Neural cell (in vitro differentiated cells): ENCODE measurements around the gene TSC22D3.

ENCODE experiments used
- CTCF ChIP-seq: fragments of 450-650 bp; IDR thresholded peaks from 2 replicates; pipeline ENCODE4 v1.5.1; 2014; ENCODE audit warnings: antibody characterized with exemption, mild to moderate bottlenecking, moderate library complexity; ENCODE audit not compliant: poor library complexity, severe bottlenecking
- EP300 ChIP-seq: fragments of 450-650 bp; conservative IDR thresholded peaks from 2 replicates; pipeline ENCODE4 v1.6.1; 2014; ENCODE audit warnings: antibody characterized with exemption, mild to moderate bottlenecking, moderate library complexity; ENCODE audit not compliant: poor library complexity, severe bottlenecking
- EZH2 ChIP-seq: fragments of 200-600, 300-800 bp; shearing (Covaris generic), sonication (generic); IDR thresholded peaks from 2 replicates; pipeline ENCODE4 v1.6.1; 2014; ENCODE audit warnings: antibody characterized with exemption, low read length, borderline replicate concordance, mild to moderate bottlenecking; ENCODE audit not compliant: insufficient read depth, poor library complexity, severe bottlenecking
- MXI1 ChIP-seq: fragments of 450-650 bp; conservative IDR thresholded peaks from 2 replicates; pipeline ENCODE4 v1.6.1; 2014; ENCODE audit warnings: antibody characterized with exemption, mild to moderate bottlenecking; ENCODE audit not compliant: poor library complexity, severe bottlenecking
- POLR2AphosphoS5 ChIP-seq: IDR thresholded peaks from 2 replicates; pipeline ENCODE4 v1.6.1; 2012
- TAF1 ChIP-seq: IDR thresholded peaks from 2 replicates; pipeline ENCODE4 v1.6.1; 2012; ENCODE audit warnings: low read depth
- TF ChIP-seq, protein P1 (sequence below): IDR thresholded peaks from 2 replicates; pipeline ENCODE4 v1.6.1; 2012; ENCODE audit warnings: borderline replicate concordance

- no peak for TF ChIP-seq TAF1
- no peak for TF ChIP-seq CTCF
- no peak for TF ChIP-seq POLR2AphosphoS5
- TF ChIP-seq, protein P1, sequence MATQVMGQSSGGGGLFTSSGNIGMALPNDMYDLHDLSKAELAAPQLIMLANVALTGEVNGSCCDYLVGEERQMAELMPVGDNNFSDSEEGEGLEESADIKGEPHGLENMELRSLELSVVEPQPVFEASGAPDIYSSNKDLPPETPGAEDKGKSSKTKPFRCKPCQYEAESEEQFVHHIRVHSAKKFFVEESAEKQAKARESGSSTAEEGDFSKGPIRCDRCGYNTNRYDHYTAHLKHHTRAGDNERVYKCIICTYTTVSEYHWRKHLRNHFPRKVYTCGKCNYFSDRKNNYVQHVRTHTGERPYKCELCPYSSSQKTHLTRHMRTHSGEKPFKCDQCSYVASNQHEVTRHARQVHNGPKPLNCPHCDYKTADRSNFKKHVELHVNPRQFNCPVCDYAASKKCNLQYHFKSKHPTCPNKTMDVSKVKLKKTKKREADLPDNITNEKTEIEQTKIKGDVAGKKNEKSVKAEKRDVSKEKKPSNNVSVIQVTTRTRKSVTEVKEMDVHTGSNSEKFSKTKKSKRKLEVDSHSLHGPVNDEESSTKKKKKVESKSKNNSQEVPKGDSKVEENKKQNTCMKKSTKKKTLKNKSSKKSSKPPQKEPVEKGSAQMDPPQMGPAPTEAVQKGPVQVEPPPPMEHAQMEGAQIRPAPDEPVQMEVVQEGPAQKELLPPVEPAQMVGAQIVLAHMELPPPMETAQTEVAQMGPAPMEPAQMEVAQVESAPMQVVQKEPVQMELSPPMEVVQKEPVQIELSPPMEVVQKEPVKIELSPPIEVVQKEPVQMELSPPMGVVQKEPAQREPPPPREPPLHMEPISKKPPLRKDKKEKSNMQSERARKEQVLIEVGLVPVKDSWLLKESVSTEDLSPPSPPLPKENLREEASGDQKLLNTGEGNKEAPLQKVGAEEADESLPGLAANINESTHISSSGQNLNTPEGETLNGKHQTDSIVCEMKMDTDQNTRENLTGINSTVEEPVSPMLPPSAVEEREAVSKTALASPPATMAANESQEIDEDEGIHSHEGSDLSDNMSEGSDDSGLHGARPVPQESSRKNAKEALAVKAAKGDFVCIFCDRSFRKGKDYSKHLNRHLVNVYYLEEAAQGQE: no peak
- TF ChIP-seq MXI1: no peak
- no peak for TF ChIP-seq EZH2
- no peak for TF ChIP-seq EP300
These were observed 5.8 kb downstream of the TSC22D3 start for GRCh38 chrX:107769581-107770317.
